HG03469 (cell line): ENCODE results near the gene SYNJ2BP.
"Not testable (repeated sequence)": the region's sequence is repeated elsewhere in the genome, so short reads cannot be mapped to it uniquely, and the experiment has no call there.

Experiments used
- ATAC-seq: cut with Tn5 transposase; IDR thresholded peaks from one replicate; pipeline ENCODE4 v1.9.1; 2021; ENCODE audit warnings: mild to moderate bottlenecking, moderate library complexity, moderate number of reproducible peaks; ENCODE audit not compliant: unreplicated experiment

The SYNJ2BP gene, protein sequence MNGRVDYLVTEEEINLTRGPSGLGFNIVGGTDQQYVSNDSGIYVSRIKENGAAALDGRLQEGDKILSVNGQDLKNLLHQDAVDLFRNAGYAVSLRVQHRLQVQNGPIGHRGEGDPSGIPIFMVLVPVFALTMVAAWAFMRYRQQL

DNA sequence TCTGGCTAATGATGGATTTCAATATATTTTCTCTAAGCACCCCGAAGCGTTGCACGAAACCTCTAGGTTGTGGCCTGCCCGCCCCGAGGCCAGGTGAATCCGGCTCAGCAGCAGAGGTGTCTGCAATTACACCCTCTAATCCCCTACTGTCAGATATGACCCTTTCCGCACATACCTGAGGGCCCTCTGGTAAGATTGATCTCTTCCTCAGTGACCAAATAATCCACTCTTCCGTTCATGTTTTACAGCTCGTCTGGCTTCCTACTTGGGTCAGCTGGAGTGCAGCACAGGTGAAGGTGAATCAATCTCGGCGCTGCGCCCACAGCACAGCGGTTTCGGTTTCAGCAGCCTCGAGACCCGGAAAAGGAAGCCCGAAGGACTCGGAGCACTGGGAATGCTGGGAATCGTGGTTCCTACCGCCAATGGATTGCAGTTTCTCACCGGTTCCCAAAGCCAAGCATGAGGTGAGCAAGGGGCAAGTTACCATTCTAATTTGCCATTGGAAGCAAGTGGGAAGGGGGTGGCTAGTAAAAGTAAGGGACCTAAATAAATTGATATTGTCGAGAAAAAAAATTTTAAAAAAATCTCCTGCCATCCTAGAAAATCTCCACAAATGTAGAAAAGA is at the start of gene SYNJ2BP:
SYNJ2BP (minus strand) TSS at position 366 of the 625 bp plus-strand sequence; CDS start at position 239, 127 bp downstream.
- ATAC-seq = no peak

DNA sequence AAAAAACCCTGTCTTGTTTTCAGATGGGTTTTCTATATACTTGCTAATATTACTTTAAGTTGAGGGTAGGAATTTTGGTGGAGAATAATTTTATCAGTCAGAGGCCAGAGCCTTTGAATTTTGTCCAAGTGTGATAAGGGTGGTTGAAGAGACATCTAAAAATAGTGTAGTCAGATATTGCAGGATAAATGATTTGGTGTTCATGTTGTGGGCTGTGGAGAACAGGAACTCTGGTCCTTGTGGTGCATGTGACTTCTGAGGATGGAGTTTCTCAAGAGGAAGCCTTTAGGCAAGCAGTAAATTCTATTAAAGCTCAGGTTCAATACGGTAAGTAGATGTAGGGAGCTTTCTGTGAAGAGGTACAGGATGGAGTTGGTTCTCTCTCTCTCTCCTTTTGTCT is 37.8 kb upstream of the SYNJ2BP start:
- ATAC-seq = no peak

DNA sequence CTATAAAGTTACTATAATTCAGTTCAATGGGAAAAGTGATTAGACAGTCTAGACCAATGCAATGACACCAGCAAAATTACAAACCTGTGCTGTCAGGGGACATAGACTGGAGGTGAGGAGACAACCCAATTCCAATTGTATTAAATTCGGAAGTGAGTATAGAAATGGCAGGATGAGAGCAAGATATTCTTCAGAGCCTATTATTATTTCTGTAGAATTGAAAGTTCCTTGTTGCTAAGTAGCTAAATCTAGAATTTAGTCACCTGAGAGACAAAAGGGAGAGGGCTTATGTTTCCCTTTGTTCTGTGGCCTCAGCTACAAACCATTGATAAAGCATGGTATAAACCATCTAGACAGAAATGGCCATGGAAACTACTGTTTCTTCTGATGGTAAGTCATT is 35.0 kb upstream of the SYNJ2BP start, which contains the start of gene ADAM21:
ADAM21 (plus strand) TSS at position 301 of the 400 bp plus-strand sequence. CDS start 5,326 bp downstream, outside the sequence.
- ATAC-seq = no peak

DNA sequence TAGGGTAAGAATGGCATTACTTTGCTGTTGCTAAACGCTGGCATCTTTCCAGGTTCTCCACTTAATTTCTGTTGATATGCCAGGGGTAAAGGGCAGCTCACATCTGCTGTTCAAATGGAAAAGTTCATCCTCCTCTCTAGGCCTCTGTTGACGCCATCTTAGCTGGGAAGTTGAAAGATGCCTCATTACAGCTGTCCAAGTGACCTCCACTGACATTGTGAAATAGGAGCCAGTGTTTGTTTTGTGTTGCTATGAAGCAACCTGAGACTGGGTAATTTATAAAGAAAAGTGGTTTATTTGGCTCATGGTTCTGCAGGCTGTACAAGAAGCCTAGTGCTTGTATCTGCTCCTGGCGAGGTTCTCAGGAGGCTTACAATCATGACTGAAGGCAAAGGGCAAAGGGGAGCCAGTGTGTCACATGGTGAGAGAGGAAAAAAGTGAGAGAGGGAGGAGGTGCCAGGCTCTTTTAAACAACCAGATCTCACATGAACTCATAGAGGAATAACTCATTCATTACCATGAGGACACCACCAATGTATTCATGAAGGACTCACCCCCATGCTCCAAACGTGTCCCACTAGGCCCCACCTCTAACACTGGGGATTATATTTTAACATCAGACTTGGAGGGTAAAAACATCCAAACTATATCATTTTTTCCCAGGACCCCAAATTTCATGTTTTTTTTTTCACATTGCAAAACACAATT is 31.9 kb upstream of the SYNJ2BP start:
- no peak for ATAC-seq

DNA sequence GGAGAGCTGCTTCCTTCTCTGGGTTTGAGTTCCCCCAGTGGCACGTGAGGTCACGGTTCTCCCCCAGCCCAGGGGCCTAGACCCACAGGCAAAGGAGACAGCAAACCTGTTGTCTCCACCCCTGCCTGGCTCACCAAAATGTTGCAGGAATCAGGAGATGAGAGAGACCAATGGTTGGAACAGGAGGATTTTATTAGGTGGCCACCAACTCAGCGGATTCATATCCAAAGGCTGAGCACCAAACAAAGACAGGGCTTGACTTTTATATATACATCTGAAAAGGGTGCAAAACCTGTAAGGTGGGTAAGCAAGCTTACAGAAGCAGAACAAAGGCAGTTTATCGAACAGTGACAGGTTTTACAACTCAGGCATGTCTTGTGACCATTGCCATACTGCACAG is 25.9 kb upstream of the SYNJ2BP start:
- ATAC-seq = no peak

DNA sequence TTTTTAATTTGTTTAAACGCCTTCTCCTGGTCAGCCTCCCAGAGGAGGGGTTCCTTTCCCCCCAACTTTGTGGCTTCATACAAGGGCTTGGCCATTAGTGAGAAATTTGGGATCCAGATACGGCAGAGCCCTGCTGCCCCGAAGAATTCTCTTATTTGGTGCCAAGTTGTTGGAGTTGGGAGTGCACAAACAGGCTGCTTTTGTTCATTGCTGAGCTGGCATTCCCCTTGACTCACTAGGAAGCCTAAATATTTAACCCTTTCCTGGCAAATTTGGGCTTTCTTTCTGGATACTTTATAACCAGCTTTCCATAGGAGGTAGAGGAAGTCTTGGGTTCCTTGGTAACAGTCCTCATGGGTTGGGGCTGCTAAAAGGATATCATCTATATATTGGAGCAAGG is 24.8 kb upstream of the SYNJ2BP start:
- ATAC-seq = no peak

DNA sequence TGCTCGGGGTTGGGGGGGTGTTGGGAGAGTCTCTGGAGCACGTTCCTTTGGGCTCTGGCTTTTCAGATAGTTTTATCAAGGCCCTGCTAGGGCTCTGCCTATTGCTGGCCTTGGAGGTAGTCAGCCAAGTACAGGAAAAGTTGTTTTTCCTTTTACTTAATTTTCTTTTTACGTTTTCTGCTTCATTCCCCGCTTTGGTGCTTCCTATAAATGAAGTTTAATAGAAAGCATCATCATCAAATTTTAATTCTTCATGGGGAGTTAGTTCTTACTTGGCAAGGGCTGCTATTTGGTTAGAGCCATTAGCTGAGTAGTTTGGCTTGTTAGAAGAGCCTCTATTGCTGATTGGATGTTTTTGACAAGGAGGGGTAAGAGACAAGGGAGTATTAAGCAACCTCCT is 20.0 kb upstream of the SYNJ2BP start:
- no peak for ATAC-seq

DNA sequence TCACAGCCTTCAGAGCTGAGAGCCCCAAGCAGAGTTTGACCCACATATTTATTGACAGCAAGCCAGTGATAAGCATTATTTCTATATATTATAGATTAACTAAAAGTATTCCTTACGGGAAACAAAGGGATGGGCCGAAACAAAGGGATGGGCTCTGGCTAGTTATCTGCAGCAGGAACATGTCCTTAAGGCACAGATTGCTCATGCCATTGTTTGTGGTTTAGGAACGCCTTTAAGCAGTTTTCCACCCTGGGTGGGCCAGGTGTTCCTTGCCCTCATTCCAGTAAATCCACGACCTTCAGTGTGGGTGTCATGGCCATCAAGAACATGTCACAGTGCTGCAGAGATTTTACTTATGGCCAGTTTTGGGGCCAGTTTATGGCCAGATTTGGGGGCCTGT is 9.7 kb upstream of the SYNJ2BP start:
- not testable (repeated sequence) for ATAC-seq

DNA sequence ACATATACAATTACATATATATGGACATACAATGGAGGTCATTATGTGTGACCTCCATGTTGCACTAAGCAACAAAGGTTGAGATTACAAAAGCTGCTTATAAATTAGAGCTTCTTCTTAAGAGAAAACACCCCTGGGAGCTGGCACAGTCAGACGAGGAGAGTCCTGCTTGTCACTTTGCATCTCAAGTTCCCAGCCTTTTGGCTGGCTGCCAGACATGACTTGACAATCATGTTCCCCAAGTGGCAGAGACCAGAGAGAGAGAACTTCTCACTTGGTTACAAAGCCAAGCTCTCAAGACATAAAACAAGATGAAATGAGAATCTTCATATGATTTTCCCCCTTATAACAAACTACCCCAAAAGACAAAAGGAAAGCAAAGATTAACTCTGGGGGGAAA is 8.5 kb upstream of the SYNJ2BP start:
- no peak for ATAC-seq

DNA sequence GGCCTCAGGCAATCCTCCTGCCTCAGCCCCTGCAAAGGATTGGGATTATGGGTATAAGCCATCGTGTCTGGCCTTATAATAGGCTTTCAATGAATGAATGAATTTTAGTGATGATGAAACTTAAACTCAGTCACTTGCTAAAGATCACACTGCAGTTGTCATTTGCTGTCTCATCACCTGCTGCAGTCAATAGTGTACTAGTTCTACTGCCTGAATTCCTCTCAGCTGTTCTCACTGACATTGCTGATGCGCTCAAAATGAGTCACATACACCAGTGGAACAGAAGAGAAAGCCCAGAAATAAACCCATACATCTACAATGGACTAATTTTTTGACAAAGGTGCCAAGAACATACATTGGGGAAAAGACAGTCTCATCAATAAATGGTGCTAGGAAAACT is 5.6 kb upstream of the SYNJ2BP start:
- ATAC-seq = no peak

DNA sequence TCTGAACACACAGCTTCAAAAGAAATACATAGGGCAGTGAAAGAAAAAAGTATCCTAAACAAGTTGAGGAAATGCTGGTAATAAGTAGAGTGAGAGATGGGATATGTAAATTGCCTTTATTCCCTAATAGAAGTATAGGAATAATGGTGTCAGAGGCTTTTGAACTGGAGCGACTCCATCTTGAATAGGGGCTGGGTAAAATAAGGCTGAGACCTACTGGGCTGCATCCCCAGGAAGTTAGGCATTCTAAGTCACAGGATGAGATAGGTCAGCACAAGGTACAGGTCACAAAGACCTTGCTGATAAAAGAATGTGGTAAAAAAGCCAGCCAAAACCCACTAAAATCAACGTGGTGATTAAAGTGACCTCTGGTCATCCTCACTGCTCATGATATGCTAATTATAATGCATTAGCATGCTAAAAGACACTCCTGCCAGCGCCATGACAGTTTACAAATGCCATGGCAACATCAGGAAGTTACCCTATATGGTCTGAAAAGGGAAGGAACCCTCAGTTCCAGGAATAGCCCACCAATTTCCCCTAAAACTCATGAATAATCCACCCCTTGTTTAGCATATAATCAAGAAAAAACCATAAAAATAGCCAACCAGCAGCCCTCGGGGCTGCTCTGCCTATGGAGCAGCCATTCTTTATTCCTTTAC is 2.5 kb upstream of the SYNJ2BP start:
- not testable (repeated sequence) for ATAC-seq

DNA sequence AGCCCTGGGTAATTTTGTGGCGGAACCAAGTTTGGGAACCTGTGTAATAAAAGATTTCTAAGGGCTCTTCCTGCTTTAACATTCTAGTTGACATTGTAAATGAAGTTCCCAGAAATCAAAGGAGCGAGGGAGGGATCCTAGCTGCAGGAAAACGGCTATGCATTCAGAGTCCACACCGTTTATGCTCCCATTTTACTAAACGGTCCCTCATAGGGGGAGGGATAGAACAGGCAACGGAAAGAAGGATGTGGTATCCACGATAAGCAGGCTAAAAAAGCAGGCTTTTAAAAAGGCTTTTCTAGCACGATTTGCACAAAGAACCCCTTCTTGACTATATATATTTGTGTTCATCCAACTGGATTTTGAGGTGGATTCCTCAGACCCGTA is 559 bp downstream of the SYNJ2BP start:
- no peak for ATAC-seq

DNA sequence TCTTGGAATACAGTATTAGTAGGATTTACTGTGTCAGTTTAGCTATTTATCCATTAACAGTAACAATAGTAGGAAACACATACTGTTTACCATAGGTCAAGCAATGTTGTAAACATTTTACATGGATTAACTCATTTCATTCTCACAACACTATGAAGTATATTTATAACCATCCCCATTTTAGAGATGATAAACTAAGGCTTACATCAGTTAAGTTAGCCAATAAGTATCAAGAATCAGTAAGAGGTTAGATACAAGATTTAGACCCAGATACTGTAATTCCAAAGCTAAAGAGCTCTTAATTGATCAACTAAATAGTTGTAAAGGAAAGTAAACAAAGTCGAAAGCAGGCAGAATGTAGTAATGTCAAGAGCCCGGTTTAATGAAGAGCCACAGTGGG is 1.1 kb downstream of the SYNJ2BP start:
- no peak for ATAC-seq

DNA sequence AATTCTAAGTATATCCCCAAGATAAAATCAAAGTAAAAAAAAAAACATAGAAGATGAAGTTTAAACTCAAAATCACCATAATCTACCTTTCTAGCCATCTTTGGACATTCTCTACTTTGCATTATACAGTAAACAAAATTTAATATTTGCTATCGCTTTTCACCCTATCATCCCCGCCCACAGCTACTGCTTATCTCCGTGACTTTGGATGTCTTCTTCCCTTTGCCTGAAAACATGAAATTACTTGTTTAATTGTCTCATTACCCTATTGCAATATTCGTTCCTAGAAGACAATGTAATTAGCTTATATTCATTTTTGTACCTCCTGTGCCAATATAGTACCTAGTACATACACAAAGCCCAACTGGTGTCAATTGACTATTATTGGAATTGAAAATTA is 9.3 kb downstream of the SYNJ2BP start:
- no peak for ATAC-seq

DNA sequence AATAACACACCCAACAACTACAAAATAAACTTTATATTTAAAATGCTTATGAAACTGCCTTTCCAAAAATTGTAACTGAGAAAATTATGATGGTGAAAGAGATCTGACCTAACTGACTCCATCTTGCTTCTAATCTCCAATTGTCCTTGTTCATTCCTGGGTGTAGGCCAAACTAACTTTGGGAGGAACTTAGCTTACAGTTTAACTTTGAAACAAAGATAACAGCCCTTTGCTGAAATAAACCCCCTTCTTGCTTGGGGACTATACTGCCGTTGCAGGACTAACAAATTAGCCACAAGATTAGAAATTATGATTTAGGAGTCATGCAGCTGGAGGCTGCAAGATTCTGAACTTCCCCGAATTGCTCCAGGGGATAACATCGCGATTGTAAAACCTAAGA is 10.7 kb downstream of the SYNJ2BP start:
- not testable (repeated sequence) for ATAC-seq

DNA sequence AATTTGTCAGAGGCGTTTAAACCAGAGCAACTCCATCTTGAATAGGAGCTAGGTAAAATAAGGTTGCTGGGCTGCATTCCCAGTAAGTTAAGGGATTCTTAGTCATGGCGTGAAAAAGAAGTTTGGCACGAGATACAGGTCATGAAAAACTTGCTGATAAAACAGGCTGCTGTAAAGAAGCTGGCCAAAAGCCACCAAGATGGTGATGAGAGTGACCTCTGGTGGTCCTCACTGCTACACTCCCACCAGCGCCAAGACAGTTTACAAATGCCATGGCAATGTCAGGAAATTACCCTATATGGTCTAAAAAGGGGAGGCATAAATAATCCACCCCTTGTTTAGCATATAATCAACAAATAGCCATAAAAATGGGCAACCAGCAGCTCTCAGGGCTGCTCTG is 13.6 kb downstream of the SYNJ2BP start:
- not testable (repeated sequence) for ATAC-seq

DNA sequence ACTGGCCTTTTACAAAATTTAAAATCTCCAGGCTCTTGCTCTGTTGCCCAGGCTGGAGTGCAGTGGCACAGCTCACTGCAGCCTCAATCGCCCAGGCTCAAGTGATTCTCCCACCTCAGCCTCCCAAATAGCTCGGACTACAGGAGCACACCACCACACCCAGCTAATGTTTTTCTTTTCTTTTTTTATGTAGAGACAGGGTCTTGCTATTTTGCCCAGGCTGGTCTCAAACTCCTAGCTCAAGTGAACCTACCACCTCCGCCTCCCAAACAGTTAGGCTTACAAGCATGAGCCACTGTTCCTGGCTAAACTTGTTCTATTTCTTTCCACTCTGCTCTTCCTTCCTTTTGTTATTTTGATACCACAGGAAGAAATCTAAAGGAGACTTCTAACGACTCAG is 15.2 kb downstream of the SYNJ2BP start:
- no peak for ATAC-seq

DNA sequence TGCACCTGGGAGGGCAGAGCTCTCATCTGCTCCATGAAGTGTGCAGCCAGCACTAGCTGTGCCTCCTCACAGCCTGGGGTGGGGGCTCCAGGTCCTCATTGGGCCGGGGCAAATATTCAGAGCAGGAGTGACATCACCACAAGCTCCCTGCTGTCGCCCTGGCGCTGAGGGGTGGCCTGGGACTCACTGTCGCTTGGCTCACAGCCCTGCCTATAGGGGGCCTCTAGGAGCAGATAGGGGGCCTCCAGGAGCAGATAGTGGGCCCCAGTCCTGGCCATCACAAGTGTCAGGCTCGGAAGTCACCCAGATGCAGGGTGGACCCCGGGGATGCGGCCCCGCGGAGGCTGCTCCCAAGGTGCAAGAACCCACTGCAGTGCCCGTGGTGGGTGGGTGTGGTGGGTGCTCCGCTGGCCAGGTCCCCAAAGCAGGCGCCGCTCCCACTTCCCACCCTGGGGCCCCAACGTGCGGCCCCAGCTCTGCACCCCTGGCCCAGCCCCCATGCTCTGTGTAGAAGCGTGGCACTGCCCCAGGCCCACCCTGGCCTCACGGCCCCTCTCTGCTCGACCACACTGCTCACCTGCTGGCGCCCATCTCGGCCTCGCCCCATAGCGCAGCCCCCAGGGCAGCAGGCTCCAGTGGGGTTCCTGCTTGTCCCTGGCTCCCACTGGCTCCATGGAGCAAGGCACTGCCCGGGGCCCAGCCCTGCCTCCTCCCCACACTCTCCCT is 18.0 kb downstream of the SYNJ2BP start:
- no peak for ATAC-seq

DNA sequence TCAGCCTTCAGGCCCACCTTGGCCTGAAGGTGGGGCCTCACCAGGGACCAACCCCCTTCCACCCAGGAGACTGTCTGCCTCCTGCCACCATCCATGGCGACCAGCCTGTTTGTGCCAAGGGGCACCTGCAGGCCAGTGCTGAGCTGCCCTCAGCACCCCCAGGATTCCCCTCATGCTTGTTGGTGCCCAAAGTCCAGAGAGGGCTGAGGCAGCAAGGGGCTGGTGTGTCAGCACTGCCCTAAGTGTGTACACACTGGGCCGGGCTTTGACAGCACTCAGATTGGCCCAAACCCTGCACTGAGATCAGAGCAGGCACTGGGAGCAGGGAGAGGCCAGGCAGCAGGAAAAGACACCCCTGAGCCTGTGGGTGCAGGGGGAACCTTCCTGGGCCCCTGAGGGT is 18.6 kb downstream of the SYNJ2BP start:
- ATAC-seq = no peak

DNA sequence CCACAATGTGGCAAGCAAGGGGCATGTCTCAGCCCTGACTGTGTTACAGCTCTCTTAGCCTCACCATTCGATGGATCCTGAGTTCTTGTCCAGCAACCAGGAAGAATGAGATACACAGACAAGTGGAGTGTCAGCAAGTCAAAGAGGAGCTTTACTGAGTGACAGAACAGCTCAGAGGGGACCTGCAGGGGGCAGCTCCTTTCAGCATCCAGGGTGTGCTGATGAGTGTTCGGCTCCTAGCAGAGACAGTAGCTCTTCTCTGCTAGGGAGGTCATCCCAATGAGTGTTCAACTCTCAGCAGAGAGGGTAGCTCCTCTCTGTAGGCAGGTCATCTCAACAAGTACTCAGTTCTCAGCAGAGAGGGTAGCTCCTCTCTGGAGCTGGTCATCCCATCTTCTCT is 19.1 kb downstream of the SYNJ2BP start:
- ATAC-seq = no peak

DNA sequence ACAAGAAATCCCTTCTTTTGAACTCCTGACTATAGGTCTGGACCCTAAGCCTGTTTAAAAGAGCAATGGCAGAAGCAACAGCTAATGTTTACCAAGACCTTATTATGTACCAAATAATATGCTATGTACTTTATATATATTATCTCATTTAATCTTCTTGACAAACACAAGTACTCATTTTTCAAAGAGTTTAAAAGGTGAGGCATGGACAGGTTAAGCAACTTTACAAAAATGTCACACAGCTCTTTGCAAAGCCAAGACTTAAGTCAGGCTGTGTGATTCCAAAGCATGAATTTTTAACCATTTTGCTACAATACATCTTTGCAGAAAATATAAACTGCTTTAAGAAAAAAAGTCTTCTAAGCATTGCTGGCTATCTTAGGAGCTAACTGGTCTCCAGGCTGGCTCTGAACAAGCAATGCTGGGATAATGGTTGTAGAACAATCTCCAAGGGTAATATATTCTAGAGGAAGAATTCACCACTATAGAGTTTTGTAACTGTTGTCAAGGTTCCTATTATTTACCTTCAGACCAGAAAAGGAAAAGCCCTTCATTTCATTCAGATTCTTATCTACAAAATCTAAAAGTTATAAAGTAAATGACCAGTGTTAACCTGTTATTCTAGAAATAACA is 22.1 kb downstream of the SYNJ2BP start:
- ATAC-seq = no peak
